ENCODE results near the gene TMEM156. TPM values are rescaled to one million over a fixed set of nuclear protein-coding genes. Genes with fewer than 3 reads are reported as not detected.

Gene TMEM156
- total RNA-seq, 2 experiments from 2014 or later, result 18.4 TPM

DNA sequence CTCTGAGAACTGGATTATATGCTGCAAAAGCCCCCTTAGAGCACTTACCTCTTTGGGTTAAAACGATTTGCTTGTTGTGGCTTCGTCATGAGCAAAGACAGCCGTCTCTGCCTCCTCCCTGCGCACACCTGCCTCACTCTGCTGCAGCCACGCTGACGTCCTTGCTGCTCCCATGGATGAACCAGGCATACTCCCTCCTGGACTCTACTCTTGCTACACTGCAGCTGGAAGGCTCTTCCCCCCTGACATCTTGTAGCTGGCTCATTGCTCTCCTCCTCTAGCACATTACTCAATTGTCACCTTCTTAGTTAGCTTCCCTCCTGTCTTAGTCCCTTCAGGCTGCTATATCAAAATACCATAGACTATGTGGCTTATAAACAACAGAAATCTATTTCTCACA, 105.3 kb downstream of the TMEM156 start:
- Mint-ChIP-seq H3K4me1 (ENCODE audit: low read depth) (no peaks in the 10 kb centered on the region), H3K27me3 (no peaks in the 10 kb centered on the region), H3K27ac (no peak overlapping the region), H3K4me3 (no peak overlapping the region), H3K36me3 (ENCODE audit: low read depth) (no peaks in the 10 kb centered on the region), H3K9me3 (no peaks in the 10 kb centered on the region)
- ChIA-PET CTCF (interaction anchor here (1.1 kb wide), 1 partner anchor 208 kb away, joined by 4 read pairs; no protein-coding TSS in a partner anchor), POLR2A (interaction anchor here (0.7 kb wide), 1 partner anchor 1858 kb away, joined by 3 read pairs; no protein-coding TSS in a partner anchor)
- Histone ChIP-seq H3K27ac (ENCODE audit: low read depth in 1 of 2, low read length in 2 of 2) (no peak overlapping the region), H3K36me3 (ENCODE audit: insufficient read depth, low read length) (no peaks in the 10 kb centered on the region), H3K9me3 (ENCODE audit: control insufficient read depth in 1 of 2, insufficient read depth in 1 of 2, low read length in 2 of 2) (no peaks in the 10 kb centered on the region), H3K4me1 (ENCODE audit: insufficient read depth, low read length) (no peaks in the 10 kb centered on the region), H3K4me3 (ENCODE audit: low read length) (no peak overlapping the region), H3K27me3 (ENCODE audit: control insufficient read depth in 1 of 2, insufficient read depth in 2 of 2, low read length in 2 of 2) (no peaks in the 10 kb centered on the region)
- TF ChIP-seq, protein P1, sequence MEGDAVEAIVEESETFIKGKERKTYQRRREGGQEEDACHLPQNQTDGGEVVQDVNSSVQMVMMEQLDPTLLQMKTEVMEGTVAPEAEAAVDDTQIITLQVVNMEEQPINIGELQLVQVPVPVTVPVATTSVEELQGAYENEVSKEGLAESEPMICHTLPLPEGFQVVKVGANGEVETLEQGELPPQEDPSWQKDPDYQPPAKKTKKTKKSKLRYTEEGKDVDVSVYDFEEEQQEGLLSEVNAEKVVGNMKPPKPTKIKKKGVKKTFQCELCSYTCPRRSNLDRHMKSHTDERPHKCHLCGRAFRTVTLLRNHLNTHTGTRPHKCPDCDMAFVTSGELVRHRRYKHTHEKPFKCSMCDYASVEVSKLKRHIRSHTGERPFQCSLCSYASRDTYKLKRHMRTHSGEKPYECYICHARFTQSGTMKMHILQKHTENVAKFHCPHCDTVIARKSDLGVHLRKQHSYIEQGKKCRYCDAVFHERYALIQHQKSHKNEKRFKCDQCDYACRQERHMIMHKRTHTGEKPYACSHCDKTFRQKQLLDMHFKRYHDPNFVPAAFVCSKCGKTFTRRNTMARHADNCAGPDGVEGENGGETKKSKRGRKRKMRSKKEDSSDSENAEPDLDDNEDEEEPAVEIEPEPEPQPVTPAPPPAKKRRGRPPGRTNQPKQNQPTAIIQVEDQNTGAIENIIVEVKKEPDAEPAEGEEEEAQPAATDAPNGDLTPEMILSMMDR (IDR thresholded peaks at IDR 0.05), result no peak
- DNase-seq (no peak), ATAC-seq (ENCODE audit: poor library complexity) (no peak)
- intact Hi-C loops (cut with DNase I, micrococcal nuclease), result no loop called here

DNA sequence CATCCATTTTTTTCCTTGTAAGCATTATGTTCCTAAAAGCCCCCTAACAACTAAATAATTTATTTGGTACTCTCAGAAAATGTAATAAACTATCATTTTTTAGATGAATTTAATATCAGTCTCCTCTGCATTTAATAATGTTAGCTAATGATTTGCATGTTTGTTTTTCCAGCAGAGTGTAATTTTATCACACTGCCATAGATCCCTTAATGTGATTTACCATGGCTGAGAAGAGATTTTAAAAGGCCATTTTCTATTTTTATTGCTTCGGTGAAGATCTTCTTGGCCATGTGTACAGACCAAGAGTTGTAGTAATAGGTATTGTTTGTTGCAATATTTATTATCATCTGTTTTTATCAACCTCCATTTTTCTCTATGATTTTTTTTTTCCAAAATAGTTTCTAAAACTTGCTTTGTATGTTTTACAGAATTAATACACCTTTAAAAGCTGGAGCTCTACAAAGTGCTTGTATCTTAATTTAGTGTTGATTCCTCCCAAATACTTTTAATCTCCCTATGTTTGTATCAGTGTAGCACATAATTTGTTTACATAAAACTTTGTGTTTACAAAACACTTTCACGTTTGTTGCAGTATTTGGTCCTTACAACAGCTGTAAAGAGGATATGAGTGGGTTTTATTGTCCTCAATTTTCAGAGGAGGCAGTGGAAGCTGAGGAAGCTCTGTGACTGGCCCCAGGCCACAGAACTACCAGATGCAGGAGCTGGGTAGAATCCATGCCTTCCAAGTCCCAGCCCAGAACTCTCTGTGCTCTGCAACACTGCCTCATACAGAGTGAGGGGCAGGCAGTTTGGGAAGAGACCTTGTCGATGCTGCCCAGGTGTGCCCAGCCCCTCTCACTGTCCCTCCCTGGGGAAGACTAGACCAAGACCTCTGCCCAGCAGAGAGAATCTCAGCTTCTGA, 106.5 kb downstream of the TMEM156 start:
- H3K4me1 Mint-ChIP-seq (ENCODE audit: low read depth), result peaks cover 2% of the 10 kb centered on the region

DNA sequence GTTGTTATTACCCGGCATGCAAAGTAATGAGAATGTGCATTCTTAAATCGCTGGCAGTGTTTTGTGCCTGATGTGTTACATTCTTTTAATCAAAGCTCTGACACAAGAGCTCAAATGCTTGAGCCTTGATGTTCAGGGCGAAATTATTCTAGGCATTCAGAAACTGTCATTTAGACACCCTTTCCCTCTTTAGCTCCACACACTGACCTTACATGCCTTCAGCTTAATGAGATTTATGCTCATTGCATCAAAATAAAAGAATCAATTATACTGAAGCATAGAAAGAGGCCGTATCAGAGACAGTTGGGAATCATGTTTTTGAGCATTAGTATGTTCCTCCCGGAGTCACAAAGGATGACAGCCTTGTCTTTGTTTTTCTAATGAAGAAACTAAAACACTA, 107.9 kb downstream of the TMEM156 start:
- Mint-ChIP-seq H3K4me1 (ENCODE audit: low read depth) (peaks cover 7% of the 10 kb centered on the region), H3K4me3 (no peak overlapping the region), H3K36me3 (ENCODE audit: low read depth) (no peaks in the 10 kb centered on the region), H3K27me3 (no peaks in the 10 kb centered on the region), H3K27ac (no peak overlapping the region), H3K9me3 (no peaks in the 10 kb centered on the region)
- Histone ChIP-seq H3K27me3 (ENCODE audit: control insufficient read depth in 1 of 2, insufficient read depth in 2 of 2, low read length in 2 of 2) (no peaks in the 10 kb centered on the region), H3K36me3 (ENCODE audit: insufficient read depth, low read length) (no peaks in the 10 kb centered on the region), H3K9me3 (ENCODE audit: control insufficient read depth in 1 of 2, insufficient read depth in 1 of 2, low read length in 2 of 2) (no peaks in the 10 kb centered on the region), H3K4me1 (ENCODE audit: insufficient read depth, low read length) (no peaks in the 10 kb centered on the region), H3K27ac (ENCODE audit: low read depth in 1 of 2, low read length in 2 of 2) (no peak overlapping the region), H3K4me3 (ENCODE audit: low read length) (no peak overlapping the region)
- ATAC-seq (ENCODE audit: poor library complexity) (no peak), DNase-seq (no peak)
- intact Hi-C loops (cut with DNase I, micrococcal nuclease), result no loop called here
- TF ChIP-seq, protein P1 (IDR thresholded peaks at IDR 0.05), result no peak
- ChIA-PET POLR2A (no interaction called here), CTCF (interaction anchor here (1.1 kb wide), 1 partner anchor 25 kb away, joined by 6 read pairs; no protein-coding TSS in a partner anchor)

More for the DNA sequence above, 106.5 kb downstream of the TMEM156 start:
- ChIA-PET CTCF (interaction anchor here (1.1 kb wide), 1 partner anchor 277 kb away, joined by 3 read pairs; no protein-coding TSS in a partner anchor), POLR2A (no interaction called here)
- Mint-ChIP-seq H3K36me3 (ENCODE audit: low read depth) (no peaks in the 10 kb centered on the region), H3K9me3 (no peaks in the 10 kb centered on the region), H3K27ac (no peak overlapping the region), H3K27me3 (no peaks in the 10 kb centered on the region), H3K4me3 (no peak overlapping the region)
- no peaks in the 10 kb centered on the region for H3K4me1 ChIP-seq (ENCODE audit: insufficient read depth, low read length)
- no peak overlapping the region for H3K4me3 ChIP-seq (ENCODE audit: low read length)
- no peak overlapping the region for H3K27ac ChIP-seq (ENCODE audit: low read depth in 1 of 2, low read length in 2 of 2)
- no peak for ATAC-seq (ENCODE audit: poor library complexity)
- no peak for DNase-seq
- no peaks in the 10 kb centered on the region for H3K36me3 ChIP-seq (ENCODE audit: insufficient read depth, low read length)
- no peaks in the 10 kb centered on the region for H3K27me3 ChIP-seq (ENCODE audit: control insufficient read depth in 1 of 2, insufficient read depth in 2 of 2, low read length in 2 of 2)
- intact Hi-C loops (cut with DNase I, micrococcal nuclease), result no loop called here
- H3K9me3 ChIP-seq (ENCODE audit: control insufficient read depth in 1 of 2, insufficient read depth in 1 of 2, low read length in 2 of 2), result no peaks in the 10 kb centered on the region
- TF ChIP-seq, protein P1 (IDR thresholded peaks at IDR 0.05), result no peak
